Nephron progenitor cell (in vitro differentiated cells): ENCODE measurements around the gene SF3A2.
A peak's percentile ranks its signal among the peaks of the same experiment; 100 is the strongest.

Experiments
- DNase-seq: peaks from one replicate; pipeline ENCODE4 v3.0.0; 2021
- H3K27ac Mint-ChIP-seq: 2 replicates; pipeline ENCODE4 v1.8.0; 2021; ENCODE audit warnings: mild to moderate bottlenecking, moderate library complexity, mixed read lengths
- H3K27me3 Mint-ChIP-seq: 2 replicates; pipeline ENCODE4 v1.8.0; 2021; ENCODE audit warnings: mild to moderate bottlenecking, low read depth, mixed read lengths; ENCODE audit not compliant: poor library complexity
- H3K36me3 Mint-ChIP-seq: 2 replicates; pipeline ENCODE4 v1.8.0; 2021; ENCODE audit warnings: low read depth, mixed read lengths
- H3K4me1 Mint-ChIP-seq: 2 replicates; pipeline ENCODE4 v1.8.0; 2021; ENCODE audit warnings: mixed read lengths
- H3K4me3 Mint-ChIP-seq: 2 replicates; pipeline ENCODE4 v1.8.0; 2021; ENCODE audit warnings: mild to moderate bottlenecking, moderate library complexity, mixed read lengths
- H3K9me3 Mint-ChIP-seq: 2 replicates; pipeline ENCODE4 v1.8.0; 2021; ENCODE audit warnings: mild to moderate bottlenecking, moderate library complexity, mixed read lengths
- TF ChIP-seq, protein P1 (sequence below): fragments of 200-600 bp; sonication (generic); IDR thresholded peaks from 2 replicates; pipeline ENCODE4 v1.5.0; 2021; ENCODE audit warnings: antibody characterized with exemption

Gene SF3A2

DNA sequence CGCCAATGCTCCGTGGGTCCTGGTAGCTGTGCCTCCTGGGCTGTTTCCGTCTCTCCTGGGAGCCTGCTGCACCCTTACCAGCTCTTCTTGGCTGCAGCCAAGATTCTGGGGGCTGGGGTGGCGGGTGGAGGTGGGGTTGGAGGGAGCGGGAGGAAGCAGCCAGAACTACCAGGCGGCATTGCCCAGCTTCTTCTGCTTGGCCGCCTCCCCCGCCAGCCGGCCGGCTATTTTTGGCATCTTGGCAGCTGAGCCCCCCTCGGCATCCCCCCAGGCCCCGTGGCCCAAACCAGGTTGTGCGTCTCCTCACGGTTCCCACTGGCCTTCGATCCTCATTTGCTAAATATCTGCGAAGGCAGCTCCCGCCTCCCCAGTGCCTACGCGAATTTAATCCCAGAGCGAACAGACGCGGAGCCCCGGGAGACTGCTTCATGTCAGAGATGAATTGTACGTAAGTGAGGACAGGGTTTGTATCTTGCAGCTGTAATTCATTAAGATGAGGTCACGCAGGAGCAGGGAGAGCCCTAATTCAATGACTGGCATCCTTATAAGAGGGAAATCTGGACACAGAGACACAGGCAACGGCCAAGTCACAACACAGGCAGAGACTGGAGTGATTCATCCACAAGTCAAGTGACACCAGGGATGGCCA lies 58.2 kb downstream of the SF3A2 start:
- Mint-ChIP-seq H3K36me3 (no peaks in the 10 kb centered on the region), H3K4me3 (peak overlapping the region; percentile 34), H3K27ac (peak overlapping the region; percentile 18), H3K27me3 (peaks cover 70% of the 10 kb centered on the region), H3K4me1 (peaks cover 26% of the 10 kb centered on the region), H3K9me3 (no peaks in the 10 kb centered on the region)
- TF ChIP-seq, protein P1, sequence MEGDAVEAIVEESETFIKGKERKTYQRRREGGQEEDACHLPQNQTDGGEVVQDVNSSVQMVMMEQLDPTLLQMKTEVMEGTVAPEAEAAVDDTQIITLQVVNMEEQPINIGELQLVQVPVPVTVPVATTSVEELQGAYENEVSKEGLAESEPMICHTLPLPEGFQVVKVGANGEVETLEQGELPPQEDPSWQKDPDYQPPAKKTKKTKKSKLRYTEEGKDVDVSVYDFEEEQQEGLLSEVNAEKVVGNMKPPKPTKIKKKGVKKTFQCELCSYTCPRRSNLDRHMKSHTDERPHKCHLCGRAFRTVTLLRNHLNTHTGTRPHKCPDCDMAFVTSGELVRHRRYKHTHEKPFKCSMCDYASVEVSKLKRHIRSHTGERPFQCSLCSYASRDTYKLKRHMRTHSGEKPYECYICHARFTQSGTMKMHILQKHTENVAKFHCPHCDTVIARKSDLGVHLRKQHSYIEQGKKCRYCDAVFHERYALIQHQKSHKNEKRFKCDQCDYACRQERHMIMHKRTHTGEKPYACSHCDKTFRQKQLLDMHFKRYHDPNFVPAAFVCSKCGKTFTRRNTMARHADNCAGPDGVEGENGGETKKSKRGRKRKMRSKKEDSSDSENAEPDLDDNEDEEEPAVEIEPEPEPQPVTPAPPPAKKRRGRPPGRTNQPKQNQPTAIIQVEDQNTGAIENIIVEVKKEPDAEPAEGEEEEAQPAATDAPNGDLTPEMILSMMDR = no peak
- DNase-seq = no peak

DNA sequence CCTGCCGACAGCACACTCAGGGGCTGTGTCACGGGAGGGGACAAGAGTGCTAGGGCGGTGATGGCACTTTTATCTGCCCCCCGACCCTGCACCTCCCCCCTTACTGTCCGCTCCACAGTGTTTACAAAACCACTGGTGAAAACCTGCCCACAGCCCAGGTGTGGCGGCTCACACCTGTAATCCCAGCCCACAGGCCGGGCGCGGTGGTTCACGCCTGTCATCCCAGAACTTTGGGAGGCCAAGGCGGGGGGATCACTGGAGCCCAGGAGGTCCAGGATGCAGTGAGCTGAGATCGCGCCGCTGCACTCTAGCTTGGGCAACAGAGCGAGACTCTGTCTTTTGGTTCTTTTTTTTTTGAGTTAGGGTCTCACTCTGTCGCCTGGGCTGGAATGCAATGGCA lies 59.5 kb downstream of the SF3A2 start:
- Mint-ChIP-seq H3K4me1 (peaks cover 34% of the 10 kb centered on the region), H3K27me3 (peaks cover 61% of the 10 kb centered on the region), H3K27ac (no peak overlapping the region), H3K9me3 (no peaks in the 10 kb centered on the region), H3K36me3 (no peaks in the 10 kb centered on the region), H3K4me3 (no peak overlapping the region)
- DNase-seq = no peak
- TF ChIP-seq, protein P1 = no peak
